ENCODE data around the gene RGS14. TPM values are rescaled to one million over a fixed set of nuclear protein-coding genes. Genes with fewer than 3 reads are reported as not detected.

The RGS14 gene
- total RNA-seq, 1 donor from 2014 or later = 8.4 TPM

- no peak for TF ChIP-seq CTCF (IDR thresholded peaks at IDR 0.05; ENCODE audit: insufficient read depth, low read length, severe bottlenecking)
- Histone ChIP-seq H3K27me3 (ENCODE audit: control insufficient read depth, insufficient read depth, low read length) (no peaks in the 10 kb centered on the region), H3K4me3 (ENCODE audit: low read depth, low read length) (no peak overlapping the region), H3K36me3 (ENCODE audit: control insufficient read depth, insufficient read depth, low read length) (no peaks in the 10 kb centered on the region)
- DNase-seq (ENCODE audit: low read depth) = no peak
- FAIRE-seq = no peak
Observed at GRCh38 chr5:177377851-177378776, 20.4 kb downstream of the RGS14 start.

- DNase-seq (ENCODE audit: low read depth) (peak; percentile 93), FAIRE-seq (no peak)
- no peaks in the 10 kb centered on the region for H3K27me3 ChIP-seq (ENCODE audit: control insufficient read depth, insufficient read depth, low read length)
- no peak overlapping the region for H3K4me3 ChIP-seq (ENCODE audit: low read depth, low read length)
- no peak for TF ChIP-seq CTCF (IDR thresholded peaks at IDR 0.05; ENCODE audit: insufficient read depth, low read length, severe bottlenecking)
- no peaks in the 10 kb centered on the region for H3K36me3 ChIP-seq (ENCODE audit: control insufficient read depth, insufficient read depth, low read length)
Observed at GRCh38 chr5:177378884-177379883, 21.5 kb downstream of the RGS14 start.

- H3K27me3 ChIP-seq (ENCODE audit: control insufficient read depth, insufficient read depth, low read length) = no peaks in the 10 kb centered on the region
- FAIRE-seq = no peak
- H3K4me3 ChIP-seq (ENCODE audit: low read depth, low read length) = no peak overlapping the region
- TF ChIP-seq CTCF (IDR thresholded peaks at IDR 0.05; ENCODE audit: insufficient read depth, low read length, severe bottlenecking) = no peak
- H3K36me3 ChIP-seq (ENCODE audit: control insufficient read depth, insufficient read depth, low read length) = no peaks in the 10 kb centered on the region
- no peak for DNase-seq (ENCODE audit: low read depth)
Observed at GRCh38 chr5:177380805-177381126, 23.0 kb downstream of the RGS14 start.

- no peak overlapping the region for H3K4me3 ChIP-seq (ENCODE audit: low read depth, low read length)
- no peaks in the 10 kb centered on the region for H3K36me3 ChIP-seq (ENCODE audit: control insufficient read depth, insufficient read depth, low read length)
- FAIRE-seq (no peak), DNase-seq (ENCODE audit: low read depth) (peak; percentile 26)
- peak; percentile 60 for TF ChIP-seq CTCF (IDR thresholded peaks at IDR 0.05; ENCODE audit: insufficient read depth, low read length, severe bottlenecking)
- no peaks in the 10 kb centered on the region for H3K27me3 ChIP-seq (ENCODE audit: control insufficient read depth, insufficient read depth, low read length)
Observed at GRCh38 chr5:177382423-177383029, 24.8 kb downstream of the RGS14 start.

- Histone ChIP-seq H3K27me3 (ENCODE audit: control insufficient read depth, insufficient read depth, low read length) (no peaks in the 10 kb centered on the region), H3K4me3 (ENCODE audit: low read depth, low read length) (no peak overlapping the region), H3K36me3 (ENCODE audit: control insufficient read depth, insufficient read depth, low read length) (no peaks in the 10 kb centered on the region)
- DNase-seq (ENCODE audit: low read depth) (no peak), FAIRE-seq (no peak)
- TF ChIP-seq CTCF (IDR thresholded peaks at IDR 0.05; ENCODE audit: insufficient read depth, low read length, severe bottlenecking) = no peak
Observed at GRCh38 chr5:177383181-177383580, 25.5 kb downstream of the RGS14 start.
